Measurements from ENCODE around the gene CRPPA. TPM values are rescaled to one million over a fixed set of nuclear protein-coding genes. Genes with fewer than 3 reads are reported as not detected.

CRPPA gene
- total and polyA plus RNA-seq, 2 donors (not counting 1 experiment from before 2014, with no cell fraction given) = 0.16 to 1.2 TPM

DNA sequence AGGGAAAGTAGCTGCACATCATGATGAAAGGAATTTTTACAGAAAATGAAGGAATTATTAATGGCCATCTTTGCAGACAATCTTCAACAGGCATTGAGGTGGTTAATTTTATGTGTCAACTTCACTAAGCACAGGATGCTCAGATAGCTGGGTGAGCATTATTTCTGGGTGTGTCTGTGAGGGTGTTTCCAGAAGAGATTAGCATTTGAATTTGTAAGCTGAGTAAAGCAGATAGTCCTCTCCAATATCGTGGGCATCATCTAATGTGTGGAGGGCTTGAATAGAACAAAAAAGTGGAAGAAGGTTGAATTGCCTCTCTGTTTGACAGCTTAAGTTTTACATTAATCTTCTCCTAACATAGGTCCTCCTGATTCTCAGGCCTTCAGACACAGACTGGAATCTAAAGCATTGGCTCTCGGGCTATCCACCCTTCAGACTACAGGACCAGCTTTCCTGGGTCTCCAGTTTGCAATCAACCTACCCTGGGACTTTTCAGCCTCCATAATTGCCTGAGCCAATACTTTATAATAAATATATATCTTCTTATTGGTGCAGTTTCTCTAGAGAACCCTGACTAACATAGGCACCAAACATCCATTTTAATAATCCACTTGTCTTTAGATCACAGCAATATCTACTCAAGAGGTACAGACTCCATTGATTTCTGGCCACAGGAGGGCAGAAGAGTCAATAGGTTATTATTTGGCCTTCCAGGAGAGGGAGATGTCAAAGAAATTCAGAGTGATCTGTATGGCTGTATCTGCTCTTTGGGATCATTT, 10.5 kb upstream of the CRPPA start:
- Histone ChIP-seq H3K4me3 (ENCODE audit: control extremely low read depth in 1 of 5, extremely low read depth in 1 of 5, insufficient read depth in 1 of 5, low read depth in 2 of 5, low read length in 4 of 5) (no peak overlapping the region), H3K9me3 (ENCODE audit: control extremely low read depth in 1 of 3, control insufficient read depth in 2 of 3, insufficient read depth in 1 of 3, low read length in 2 of 3) (no peaks in the 10 kb centered on the region), H3K27me3 (replicated peaks in 1 of 4; ENCODE audit: control extremely low read depth in 1 of 4, control insufficient read depth in 3 of 4, insufficient read depth in 4 of 4, low read length in 3 of 4) (no peaks in the 10 kb centered on the region), H3K79me2 (ENCODE audit: control insufficient read depth, insufficient read depth, low read length) (no peaks in the 10 kb centered on the region), H4K20me1 (ENCODE audit: control insufficient read depth, insufficient read depth, low read length, poor library complexity, severe bottlenecking) (no peaks in the 10 kb centered on the region), H2AFZ (ENCODE audit: insufficient read depth, low read depth, low read length, poor library complexity, severe bottlenecking) (no peak overlapping the region), H3K4me2 (replicated peaks; ENCODE audit: low read depth, low read length, poor library complexity, severe bottlenecking) (no peak overlapping the region), H3K4me1 (ENCODE audit: control insufficient read depth in 2 of 2, insufficient read depth in 2 of 2, low read length in 2 of 2) (no peaks in the 10 kb centered on the region), H3K36me3 (replicated peaks in 1 of 2; ENCODE audit: control extremely low read depth in 1 of 2, control insufficient read depth in 1 of 2, extremely low read depth in 1 of 2, insufficient read depth in 2 of 2, low read length in 1 of 2) (no peaks in the 10 kb centered on the region), H3K9ac (ENCODE audit: low read length) (no peak overlapping the region), H3K27ac (ENCODE audit: low read length in 2 of 2) (no peak overlapping the region)
- Mint-ChIP-seq H3K27me3 (peaks cover 7% of the 10 kb centered on the region), H3K27ac (no peak overlapping the region), H3K4me3 (no peak overlapping the region), H3K9me3 (ENCODE audit: insufficient read depth) (no peaks in the 10 kb centered on the region), H3K4me1 (no peaks in the 10 kb centered on the region)
- DNase-seq = peak; percentile 46
- CTCF ChIA-PET = interaction anchor here (0.9 to 5.4 kb wide), 6 partner anchors 11 to 486 kb away, joined by 3 to 41 read pairs (median 8); partner anchors contain the start of gene CRPPA
- TF ChIP-seq CTCF (IDR thresholded peaks at IDR 0.05) = peak; percentile 49
- TF ChIP-seq EZH2 (IDR thresholded peaks at IDR 0.05; ENCODE audit: borderline replicate concordance, insufficient read depth, low read depth, low read length, poor library complexity, severe bottlenecking) = no peak
- intact Hi-C loops (cut with micrococcal nuclease) = loop anchor here (1.0 kb wide), 2 partner anchors 133 to 486 kb away; no protein-coding TSS in a partner anchor
- WGBS (ENCODE audit: insufficient coverage) = no CpG with 5 or more reads among the region's 2 CpGs
- POLR2A ChIA-PET = no interaction called here
- peak; percentile 61 for ATAC-seq (ENCODE audit: low read depth)

GRCh38 chr7:16430133-16430532, 8.8 kb upstream of the CRPPA start:
- H3K79me2 ChIP-seq (ENCODE audit: control insufficient read depth, insufficient read depth, low read length) = no peaks in the 10 kb centered on the region
- no peak for ATAC-seq (ENCODE audit: low read depth)
- no peaks in the 10 kb centered on the region for H3K36me3 ChIP-seq (replicated peaks in 1 of 2; ENCODE audit: control extremely low read depth in 1 of 2, control insufficient read depth in 1 of 2, extremely low read depth in 1 of 2, insufficient read depth in 2 of 2, low read length in 1 of 2)
- no peak overlapping the region for H3K27ac Mint-ChIP-seq
- H3K4me3 Mint-ChIP-seq = no peak overlapping the region
- H3K9me3 Mint-ChIP-seq (ENCODE audit: insufficient read depth) = no peaks in the 10 kb centered on the region
- no peaks in the 10 kb centered on the region for H4K20me1 ChIP-seq (ENCODE audit: control insufficient read depth, insufficient read depth, low read length, poor library complexity, severe bottlenecking)
- no peaks in the 10 kb centered on the region for H3K4me1 ChIP-seq (ENCODE audit: control insufficient read depth in 2 of 2, insufficient read depth in 2 of 2, low read length in 2 of 2)
- WGBS (ENCODE audit: insufficient coverage) = 63% methylated on average over 2 of the region's 3 CpGs
- no peak overlapping the region for H3K9ac ChIP-seq (ENCODE audit: low read length)
- no peak overlapping the region for H3K4me3 ChIP-seq (ENCODE audit: control extremely low read depth in 1 of 5, extremely low read depth in 1 of 5, insufficient read depth in 1 of 5, low read depth in 2 of 5, low read length in 4 of 5)
- H3K27me3 ChIP-seq (replicated peaks in 1 of 4; ENCODE audit: control extremely low read depth in 1 of 4, control insufficient read depth in 3 of 4, insufficient read depth in 4 of 4, low read length in 3 of 4) = no peaks in the 10 kb centered on the region
- intact Hi-C loops (cut with micrococcal nuclease) = no loop called here
- TF ChIP-seq EZH2 (IDR thresholded peaks at IDR 0.05; ENCODE audit: borderline replicate concordance, insufficient read depth, low read depth, low read length, poor library complexity, severe bottlenecking) = no peak
- TF ChIP-seq CTCF (IDR thresholded peaks at IDR 0.05) = no peak
- no peak overlapping the region for H3K4me2 ChIP-seq (replicated peaks; ENCODE audit: low read depth, low read length, poor library complexity, severe bottlenecking)
- ChIA-PET POLR2A (no interaction called here), CTCF (interaction anchor here (0.7 kb wide), 1 partner anchor 134 kb away, joined by 4 read pairs; no protein-coding TSS in a partner anchor)
- no peaks in the 10 kb centered on the region for H3K9me3 ChIP-seq (ENCODE audit: control extremely low read depth in 1 of 3, control insufficient read depth in 2 of 3, insufficient read depth in 1 of 3, low read length in 2 of 3)
- no peaks in the 10 kb centered on the region for H3K4me1 Mint-ChIP-seq
- peaks cover 6% of the 10 kb centered on the region for H3K27me3 Mint-ChIP-seq
- H2AFZ ChIP-seq (ENCODE audit: insufficient read depth, low read depth, low read length, poor library complexity, severe bottlenecking) = no peak overlapping the region
- H3K27ac ChIP-seq (ENCODE audit: low read length in 2 of 2) = no peak overlapping the region
- DNase-seq = no peak
